ENCODE results near the gene SAMD5.
"Not testable (repeated sequence)": the region's sequence is repeated elsewhere in the genome, so short reads cannot be mapped to it uniquely, and the experiment has no call there.

SAMD5 gene

GRCh38 chr6:147528511-147529145 lies 20.1 kb downstream of the SAMD5 start:
- DNase-seq (ENCODE audit: low read depth) = no peak

GRCh38 chr6:147530132-147531060 lies 21.9 kb downstream of the SAMD5 start:
- no peak for DNase-seq (ENCODE audit: low read depth)

- no peak for DNase-seq (ENCODE audit: low read depth)
Measured at GRCh38 chr6:147531321-147531720, 22.8 kb downstream of the SAMD5 start.

- no peak for DNase-seq (ENCODE audit: low read depth)
Measured at GRCh38 chr6:147534116-147534860, 25.8 kb downstream of the SAMD5 start.

GRCh38 chr6:147538821-147539220 lies 30.3 kb downstream of the SAMD5 start:
- no peak for DNase-seq (ENCODE audit: low read depth)

GRCh38 chr6:147540075-147540474 lies 31.6 kb downstream of the SAMD5 start:
- no peak for DNase-seq (ENCODE audit: low read depth)

- not testable (repeated sequence) for DNase-seq (ENCODE audit: low read depth)
Measured at GRCh38 chr6:147542436-147542835, 33.9 kb downstream of the SAMD5 start.

- no peak for DNase-seq (ENCODE audit: low read depth)
Measured at GRCh38 chr6:147544420-147544819, 35.9 kb downstream of the SAMD5 start.

GRCh38 chr6:147546501-147547368 lies 38.2 kb downstream of the SAMD5 start:
- no peak for DNase-seq (ENCODE audit: low read depth)

- DNase-seq (ENCODE audit: low read depth) = no peak
Measured at GRCh38 chr6:147547369-147547902, 38.9 kb downstream of the SAMD5 start.

GRCh38 chr6:147548921-147549475 lies 40.5 kb downstream of the SAMD5 start:
- DNase-seq (ENCODE audit: low read depth) = no peak

- no peak for DNase-seq (ENCODE audit: low read depth)
Measured at GRCh38 chr6:147549531-147549930, 41.0 kb downstream of the SAMD5 start.

GRCh38 chr6:147551976-147552375 lies 43.5 kb downstream of the SAMD5 start:
- no peak for DNase-seq (ENCODE audit: low read depth)

- no peak for DNase-seq (ENCODE audit: low read depth)
Measured at GRCh38 chr6:147553099-147553498, 44.6 kb downstream of the SAMD5 start.

GRCh38 chr6:147554281-147554680 lies 45.8 kb downstream of the SAMD5 start:
- no peak for DNase-seq (ENCODE audit: low read depth)

GRCh38 chr6:147559006-147559405 lies 50.5 kb downstream of the SAMD5 start:
- DNase-seq (ENCODE audit: low read depth) = no peak

GRCh38 chr6:147560670-147561069 lies 52.2 kb downstream of the SAMD5 start:
- DNase-seq (ENCODE audit: low read depth) = no peak

- DNase-seq (ENCODE audit: low read depth) = no peak
Measured at GRCh38 chr6:147561726-147562125, 53.2 kb downstream of the SAMD5 start.

- no peak for DNase-seq (ENCODE audit: low read depth)
Measured at GRCh38 chr6:147563472-147563871, 55.0 kb downstream of the SAMD5 start.

GRCh38 chr6:147564556-147564955 lies 56.1 kb downstream of the SAMD5 start:
- DNase-seq (ENCODE audit: low read depth) = no peak
